NCI-H82 treated with DMSO at 0.1 percent for 48 hours (cell line): Measurements from ENCODE around the gene S1PR5.

Experiments used
- DNase-seq: peaks from one replicate; lab custom pipeline; 2025; ENCODE audit not compliant: unreplicated experiment; lab: John Stamatoyannopoulos, UW

S1PR5 gene

DNA sequence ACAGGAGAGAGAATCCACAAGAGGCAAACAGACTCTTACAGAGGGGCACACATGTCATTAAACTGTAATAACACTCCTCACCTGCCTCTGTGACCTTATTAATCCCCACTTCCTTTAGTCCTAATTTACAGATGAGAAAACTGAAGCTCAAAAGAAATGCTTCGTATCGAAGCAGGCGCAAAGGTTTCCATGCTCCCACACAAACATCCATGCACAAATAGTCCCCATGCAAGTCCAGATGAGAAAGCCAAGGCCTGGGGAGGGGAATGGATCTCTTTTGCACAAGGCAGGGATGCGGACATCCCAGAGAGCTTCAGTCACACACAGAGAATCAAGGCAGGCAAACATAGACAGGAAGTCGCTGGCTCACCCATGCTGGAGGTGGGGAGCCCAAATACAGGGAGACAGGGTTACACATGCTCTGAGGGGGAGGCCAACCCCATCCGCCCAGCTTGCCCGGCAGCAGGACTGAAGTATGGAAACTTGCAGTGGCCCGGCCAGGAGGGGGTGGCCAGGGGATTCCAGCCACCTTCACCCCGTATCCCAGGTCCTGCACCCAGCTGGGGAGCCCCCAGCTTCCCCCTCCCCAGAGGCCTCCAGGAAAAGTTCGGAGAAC, 468 bp downstream of the S1PR5 start:
- no peak for DNase-seq

DNA sequence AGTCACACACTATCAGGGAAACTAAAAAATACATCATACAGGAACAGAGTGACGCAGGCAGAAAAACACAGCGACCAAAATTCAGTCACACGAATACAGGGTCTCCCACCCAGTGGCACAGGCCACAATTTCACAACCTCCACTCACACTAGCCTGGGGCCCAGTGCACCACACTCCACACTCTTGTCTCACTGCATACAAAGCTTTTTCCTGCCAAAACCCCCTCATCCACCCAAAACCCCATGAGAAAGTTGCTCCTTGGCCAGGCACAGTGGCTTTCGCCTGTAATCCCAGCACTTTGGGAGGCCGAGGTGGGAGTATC, 1.2 kb downstream of the S1PR5 start:
- no peak for DNase-seq

DNA sequence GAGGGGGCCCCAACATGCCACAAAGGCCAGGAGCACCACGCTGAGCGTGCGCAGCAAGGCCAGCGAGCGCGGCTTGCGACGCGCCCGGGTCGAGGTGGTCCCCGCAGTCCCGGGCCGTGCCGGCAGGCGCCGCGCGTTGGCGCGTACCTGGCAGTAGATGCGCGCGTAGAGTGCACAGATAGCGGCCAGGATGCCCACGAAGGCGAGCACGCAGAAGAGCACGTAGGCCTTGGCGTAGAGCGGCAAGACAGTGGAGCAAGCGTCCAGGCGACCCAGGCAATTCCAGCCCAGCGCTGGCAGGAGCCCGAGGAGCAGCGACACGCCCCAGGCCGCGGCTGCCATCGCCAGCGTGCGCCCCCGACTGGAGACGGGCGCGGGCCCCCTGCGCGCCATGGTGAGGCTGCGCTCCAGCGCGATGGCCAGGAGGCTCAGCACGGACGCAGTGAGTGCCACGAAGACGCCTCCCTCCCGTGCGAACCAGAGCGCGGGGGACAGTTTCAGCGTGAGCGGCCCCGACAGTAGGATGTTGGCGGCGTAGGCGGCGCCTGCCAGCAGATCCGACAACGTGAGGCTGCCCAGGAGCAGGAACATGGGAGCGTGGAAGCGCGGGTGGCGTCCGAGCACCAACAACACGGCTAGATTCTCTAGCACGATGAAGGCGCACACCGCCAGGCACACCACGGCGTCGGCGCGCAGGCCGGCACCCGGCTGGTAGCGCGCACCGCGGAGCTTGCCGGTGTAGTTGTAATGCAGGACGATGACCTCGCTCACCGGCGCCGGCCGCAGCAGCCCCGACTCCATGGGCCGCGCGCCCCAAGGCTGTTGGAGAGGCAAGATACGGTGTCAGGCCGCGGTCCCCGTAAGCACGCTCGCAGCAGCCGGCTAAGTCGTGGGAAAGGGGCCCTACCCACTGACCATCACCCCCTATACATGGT, 2.8 kb downstream of the S1PR5 start:
- no peak for DNase-seq

DNA sequence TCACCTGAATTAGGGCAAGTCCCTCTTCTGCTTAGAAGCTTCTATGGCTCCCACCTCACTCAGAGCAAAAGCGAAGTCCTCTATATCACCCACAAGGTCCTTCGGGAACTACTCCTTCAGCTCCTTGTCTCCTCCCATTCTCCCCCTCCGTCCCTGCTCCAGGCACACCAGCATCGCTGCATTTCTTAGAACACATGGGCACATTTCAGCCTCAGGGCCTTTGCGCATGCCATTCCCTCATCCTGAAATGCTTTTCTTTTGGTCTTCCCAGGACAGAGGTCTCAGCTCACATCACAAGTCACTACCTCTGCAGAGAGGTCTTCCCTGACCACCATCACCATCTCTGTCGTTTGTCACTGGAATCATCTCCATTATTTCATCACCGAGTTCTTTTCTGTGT, 4.0 kb downstream of the S1PR5 start:
- no peak for DNase-seq

DNA sequence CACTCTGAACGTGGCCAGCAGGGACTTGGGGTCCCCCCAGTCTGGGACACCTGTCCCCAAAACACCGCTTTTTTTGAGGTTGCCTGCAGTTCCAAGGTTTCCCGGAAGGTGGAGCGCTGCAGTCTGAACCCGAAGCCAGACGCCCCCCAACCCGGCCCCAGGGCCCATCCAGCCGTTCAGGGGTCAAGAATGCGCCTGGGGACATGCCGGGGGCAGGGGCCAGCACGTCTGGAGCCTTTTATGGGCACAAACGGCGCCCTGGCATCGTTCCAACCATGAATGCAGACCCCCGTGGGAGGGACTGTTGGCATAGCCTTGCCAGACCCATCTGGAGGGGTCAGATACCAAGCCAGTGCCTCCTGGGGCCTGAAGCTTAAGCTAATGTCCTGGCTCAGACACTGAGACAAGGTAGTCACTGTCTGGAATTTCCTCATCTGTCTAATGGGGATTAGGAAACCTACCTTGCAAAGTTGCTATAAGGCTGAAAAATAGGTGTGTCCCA, 6.9 kb downstream of the S1PR5 start:
- no peak for DNase-seq

DNA sequence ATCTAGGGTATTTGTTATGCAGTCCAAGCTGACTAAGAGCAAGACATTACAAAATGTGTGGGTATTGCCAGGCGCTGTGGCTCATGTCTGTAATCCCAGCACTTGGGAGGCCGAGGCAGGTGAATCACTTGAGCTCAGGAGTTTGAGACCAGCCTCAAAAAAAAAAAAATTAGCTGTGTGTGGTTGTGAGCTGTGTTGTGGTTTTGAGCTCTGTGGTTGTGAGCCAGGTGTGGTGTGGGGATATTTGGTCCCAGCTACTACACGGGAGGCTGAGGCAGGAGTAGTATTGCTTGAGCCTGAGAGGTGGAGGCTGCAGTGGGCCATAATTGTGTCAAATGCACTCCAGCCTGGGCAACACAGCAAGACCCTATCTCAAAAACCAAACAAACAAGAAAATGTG, 8.5 kb downstream of the S1PR5 start:
- DNase-seq = no peak

DNA sequence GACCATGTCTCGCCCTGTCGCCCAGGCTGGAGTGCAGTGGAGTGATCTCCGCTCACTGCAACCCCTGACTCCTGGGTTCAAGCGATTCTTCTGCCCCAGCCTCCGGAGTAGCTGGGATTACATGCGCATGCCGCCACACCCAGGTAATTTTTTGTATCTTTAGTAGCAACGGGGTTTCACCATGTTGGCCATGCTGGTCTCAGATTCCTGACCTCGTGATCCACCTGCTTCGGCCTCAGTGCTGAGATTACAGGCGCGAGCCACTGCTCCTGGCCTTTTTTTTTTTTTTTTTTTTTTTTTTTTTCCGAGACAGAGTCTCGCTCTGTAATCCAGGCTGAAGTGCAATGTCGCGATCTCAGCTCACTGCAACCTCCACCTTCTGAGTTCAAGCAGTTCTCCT, 9.2 kb downstream of the S1PR5 start:
- no peak for DNase-seq

DNA sequence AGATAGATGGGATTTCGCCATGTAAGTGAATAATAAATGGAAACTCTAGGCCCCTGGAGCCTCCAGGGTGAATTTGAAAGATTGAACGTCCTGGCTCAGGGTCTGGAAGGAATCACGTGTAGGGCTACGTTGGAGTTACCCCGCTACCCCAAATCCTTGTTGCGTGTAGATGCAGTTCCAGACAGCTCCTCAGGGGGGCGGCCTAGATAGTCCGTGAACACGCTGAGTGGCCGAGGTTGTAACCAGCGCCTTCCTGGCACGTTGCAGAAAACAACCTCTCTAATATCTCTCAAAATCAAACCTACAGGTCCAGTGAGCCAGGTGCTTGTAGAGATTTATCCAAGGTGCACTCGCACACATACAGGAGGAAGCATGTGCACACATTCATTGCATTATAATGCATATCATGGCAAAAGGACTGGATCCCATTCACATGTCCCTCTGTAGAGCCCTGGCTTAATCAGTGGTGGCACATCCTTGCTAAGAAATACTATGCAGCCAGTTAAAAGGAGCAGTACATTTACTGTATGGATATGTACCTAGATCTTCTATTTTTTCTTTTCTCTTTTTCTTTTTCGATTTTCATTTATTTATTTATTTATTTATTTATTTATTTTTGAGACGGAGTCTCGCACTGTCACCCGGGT, 11.5 kb downstream of the S1PR5 start:
- DNase-seq = no peak

DNA sequence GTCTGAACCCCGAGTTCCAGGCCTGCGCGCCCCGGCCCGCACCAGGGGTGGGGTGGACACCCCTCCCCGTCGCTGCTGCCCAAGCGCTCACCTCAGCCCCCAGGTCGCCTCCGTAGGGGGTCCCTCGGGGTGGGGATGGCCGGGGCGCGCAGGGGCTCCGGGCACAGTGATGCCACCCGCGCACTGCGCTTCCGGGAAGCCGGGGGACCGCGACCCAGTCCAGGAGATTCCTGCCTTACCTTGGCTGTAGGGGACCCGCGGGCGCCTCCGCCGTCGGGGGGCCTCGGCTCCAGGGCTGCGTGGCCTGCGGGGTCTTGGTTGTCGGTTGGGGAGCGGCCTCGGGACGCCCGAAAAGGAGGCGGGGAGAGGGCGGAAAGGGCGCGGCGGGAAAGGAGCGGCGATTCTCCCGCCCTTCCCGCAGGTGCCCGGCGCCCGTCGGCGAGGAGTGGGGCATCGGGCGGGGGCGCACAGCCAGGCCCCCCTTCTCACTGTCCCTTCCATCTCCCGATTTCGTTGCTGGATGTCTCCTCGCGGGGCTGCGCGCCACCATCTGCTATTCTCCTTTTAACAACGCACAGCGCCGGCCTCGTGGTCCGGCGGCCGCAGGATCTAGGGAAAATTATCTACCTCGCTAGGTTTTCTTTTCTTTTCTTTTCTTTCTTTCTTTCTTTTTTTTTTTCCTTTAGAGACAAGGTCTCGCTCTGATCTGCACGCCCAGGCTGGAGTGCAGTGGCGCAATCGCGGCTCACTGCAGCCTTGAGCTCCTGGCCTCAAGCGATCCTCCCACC, 14.1 kb downstream of the S1PR5 start, which contains the start of gene KEAP1:
Gene KEAP1, minus strand, starts transcription at position 355 of the 788 bp plus-strand sequence. CDS start 3,323 bp downstream, outside the sequence.
- no peak for DNase-seq

DNA sequence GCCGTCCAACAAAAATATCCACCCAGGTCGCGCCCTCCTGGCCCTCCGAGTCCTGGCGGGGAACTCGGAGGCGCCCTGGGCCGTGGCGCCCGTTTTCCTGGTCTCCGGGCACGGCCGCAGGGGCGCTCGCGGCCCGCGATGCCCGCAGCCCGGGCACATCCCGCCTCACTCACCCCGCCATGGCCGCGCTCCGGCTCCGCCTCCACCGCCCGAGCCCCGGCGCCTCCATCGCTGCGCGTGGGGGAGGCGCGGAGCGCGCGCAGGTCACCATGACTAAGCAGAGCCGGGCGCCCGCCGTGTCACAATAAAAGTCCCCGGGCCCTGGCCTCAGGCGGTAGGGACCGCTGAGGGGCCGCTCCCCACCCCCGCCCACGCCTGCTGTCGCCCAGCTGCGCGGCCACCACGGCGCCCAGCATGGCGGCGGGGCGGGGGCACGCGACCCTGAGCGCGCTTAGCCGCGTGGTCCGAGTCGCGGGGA, 14.7 kb downstream of the S1PR5 start:
- peak; percentile 50 for DNase-seq

DNA sequence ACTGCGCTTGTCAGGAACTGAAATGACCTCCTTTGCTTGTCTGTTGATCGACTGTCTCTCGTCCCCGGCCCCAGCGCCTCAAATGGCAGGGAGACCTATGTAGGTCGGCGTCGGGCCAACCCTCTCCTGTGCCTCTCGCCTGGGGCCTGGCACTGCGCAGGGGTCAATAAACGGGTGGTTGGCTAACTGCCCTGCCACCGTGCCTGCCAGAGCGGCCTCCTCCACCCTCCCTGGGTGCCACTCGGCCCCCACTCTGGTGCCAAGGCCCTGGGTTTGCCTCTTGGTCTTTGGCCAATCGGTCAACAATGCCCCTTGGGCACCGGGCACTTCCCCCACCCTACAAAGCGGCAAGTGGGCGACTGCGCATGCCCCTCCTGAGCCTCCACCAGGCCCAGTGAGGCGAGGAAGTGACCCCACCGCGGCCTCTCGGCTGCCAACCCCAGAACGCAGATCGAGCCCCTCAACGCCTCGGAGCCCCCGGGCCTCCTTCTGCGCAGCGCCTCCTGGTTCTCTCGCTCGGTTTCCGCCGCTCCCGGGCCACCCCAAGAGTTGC, 15.2 kb downstream of the S1PR5 start:
- DNase-seq = no peak

DNA sequence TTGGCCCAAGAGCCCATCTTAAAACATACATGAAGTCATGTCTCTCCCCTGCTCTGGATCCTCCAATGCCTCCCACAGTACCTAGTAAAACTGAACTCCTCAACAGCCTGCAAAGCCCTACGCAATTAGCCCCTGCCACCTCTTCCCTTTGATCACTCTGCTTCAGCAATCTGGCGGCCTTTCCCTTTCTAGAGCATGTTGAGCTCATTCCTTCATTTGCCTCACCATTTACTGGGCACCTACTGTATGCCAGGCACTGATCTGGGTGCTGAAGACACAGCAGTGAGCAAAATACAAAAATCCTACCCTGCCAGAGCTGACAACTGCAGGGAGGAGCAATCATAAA, 17.0 kb downstream of the S1PR5 start:
- no peak for DNase-seq

DNA sequence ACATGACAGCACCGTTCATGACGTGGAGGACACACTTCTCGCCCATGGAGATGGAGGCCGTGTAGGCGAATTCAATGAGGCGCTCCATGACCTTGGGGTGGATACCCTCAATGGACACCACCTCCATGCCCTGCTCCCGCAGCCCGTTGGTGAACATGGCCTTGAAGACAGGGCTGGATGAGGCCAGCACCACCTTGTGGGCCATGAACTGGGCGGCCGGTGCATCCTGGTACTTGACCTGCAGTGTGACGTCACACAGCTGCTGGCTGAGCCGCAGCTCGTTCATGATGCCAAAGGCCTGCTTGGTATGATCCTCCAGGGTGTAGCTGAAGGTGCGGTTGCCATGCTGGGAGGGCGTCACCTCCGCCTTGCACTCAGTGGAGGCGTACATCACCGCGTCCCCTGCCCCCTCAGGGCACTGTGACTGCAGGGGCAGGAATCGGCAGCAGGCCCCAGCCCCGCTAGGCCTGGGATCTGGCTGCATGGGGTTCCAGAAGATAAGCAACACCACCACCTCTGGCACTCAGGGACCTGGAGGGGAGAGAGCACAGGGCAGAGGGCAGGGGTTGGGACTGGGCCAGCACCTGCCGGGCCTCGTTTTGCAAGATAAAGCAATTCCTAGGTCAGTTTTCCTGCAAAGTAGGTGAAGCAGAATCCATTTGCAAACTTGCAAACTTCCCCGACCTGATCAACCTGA, 17.5 kb downstream of the S1PR5 start:
- DNase-seq = no peak

DNA sequence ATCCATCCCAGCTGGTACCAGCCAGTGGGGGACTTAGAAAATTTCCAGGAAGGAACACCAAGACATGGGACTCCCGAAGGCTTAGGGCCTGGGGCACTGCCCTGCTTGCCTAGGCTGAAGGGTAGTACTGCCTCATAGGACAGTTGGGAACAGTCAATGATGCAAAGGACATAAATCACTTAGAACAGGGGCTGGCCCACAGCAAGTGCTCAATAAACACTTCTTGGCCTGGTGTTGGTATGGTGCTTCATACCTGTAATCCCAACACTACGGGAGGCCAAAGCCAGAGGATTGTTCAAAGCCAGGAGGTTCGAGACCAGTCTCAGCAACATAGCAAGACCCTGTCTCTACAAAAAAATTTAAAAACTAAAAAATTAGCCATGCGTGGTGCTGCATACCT, 19.9 kb downstream of the S1PR5 start:
- DNase-seq = no peak

DNA sequence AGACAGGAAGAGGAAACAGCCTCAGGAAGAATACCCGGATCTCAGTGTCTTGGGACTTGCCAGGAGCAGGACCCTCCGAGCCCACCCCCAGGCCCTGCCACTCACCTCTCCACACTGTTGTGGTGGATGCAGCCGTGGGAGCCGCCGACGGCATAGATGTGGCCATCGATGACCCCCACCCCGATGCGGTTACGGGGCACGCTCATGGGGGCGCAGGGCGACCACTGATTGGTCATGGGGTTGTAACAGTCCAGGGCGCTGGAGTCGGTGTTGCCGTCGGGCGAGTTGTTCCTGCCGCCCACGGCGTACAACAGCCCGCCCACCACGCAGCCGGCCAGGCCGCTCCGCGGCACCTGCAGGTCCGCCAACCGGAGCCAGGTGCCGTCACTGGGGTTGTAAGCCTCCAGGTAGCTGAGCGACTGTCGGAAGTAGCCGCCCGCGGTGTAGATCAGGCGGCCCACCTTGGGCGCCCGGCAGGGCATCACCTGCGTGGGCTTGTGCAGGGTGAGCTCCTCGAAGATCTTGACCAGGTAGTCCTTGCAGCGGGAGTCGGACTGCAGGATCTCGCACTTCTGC, 25.7 kb downstream of the S1PR5 start:
- no peak for DNase-seq

DNA sequence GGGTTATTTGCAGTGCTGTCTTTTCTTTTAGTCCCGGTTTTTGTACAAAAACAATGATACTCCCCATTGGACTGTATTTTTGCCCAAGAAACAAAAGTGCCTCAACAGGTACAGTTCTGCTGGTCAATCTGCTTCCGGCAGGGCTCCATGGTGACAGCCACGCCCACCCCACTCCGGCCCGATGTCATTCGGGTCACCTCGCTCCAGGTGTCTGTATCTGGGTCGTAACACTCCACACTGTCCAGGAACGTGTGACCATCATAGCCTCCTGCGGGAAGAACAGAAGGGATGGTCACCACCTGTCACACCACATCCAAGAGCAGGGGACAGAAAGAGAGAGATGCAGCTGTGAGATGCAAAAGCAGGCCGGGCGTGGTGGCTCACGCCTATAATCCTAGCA, 30.7 kb downstream of the S1PR5 start:
- no peak for DNase-seq

DNA sequence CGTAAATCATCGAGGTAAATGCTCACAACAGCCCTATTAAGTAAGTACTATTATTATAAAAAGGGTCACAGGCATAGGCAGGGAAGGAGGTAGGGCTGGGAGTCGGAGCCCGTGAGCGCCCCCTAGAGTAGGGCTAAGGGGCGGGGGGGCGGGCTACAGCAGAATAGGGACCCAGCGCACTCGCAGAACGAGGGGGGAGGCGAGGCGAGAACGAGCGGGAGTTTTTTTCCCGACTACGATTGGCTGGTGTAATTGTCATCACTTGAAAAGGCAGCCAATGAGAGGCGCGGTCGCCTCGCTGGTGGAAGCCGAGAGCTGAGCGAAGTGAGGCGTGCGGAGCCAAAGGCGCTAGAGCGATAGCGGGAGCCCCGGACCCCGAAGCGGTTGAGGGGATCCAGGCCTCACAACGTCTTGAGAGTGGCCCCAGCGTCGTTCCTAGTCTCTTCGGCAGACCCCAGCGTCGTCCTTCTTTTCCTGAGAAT, 38.3 kb downstream of the S1PR5 start:
- peak; percentile 85 for DNase-seq

DNA sequence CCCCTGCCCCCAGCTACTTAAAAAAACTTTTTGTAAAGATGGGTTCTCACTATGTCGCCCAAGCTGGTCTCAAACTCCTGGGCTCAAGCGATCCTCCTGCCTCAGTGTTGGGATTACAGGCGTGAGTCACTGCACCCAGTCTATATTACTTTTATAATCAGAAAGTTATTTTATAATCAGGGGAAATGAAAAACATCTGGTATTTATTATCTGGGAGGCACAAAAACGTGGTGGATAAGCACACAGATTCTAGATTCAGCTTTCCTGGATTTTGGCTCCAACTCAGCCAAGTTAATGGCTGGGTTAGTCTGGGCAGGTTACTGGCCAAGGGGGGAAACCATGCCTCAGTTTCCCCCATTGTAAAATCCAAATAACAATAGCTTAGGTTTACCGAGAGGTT, 38.8 kb downstream of the S1PR5 start:
- DNase-seq = no peak

DNA sequence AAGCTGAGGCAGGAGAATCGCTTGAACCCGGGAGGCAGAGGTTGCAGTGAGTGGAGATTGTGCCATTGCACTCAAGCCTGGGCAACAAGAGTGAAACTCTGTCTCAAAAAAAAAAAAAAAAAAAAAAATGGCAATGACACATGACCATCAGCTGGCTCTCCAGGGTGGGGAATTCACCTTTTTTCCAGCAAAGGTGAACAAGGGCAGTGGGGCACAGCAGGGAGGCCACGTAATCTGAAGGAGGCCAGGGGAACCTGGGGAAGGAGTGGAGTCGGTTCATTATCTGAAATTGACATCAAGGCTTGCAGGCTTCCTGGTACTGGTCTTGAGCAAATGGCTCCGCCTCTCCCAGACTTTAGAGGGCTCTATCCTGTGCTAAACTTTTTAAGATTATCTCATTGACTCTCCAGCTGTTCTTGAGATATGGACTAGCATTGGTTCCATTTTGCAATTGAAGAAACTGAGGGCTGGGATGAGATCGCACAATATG, 42.2 kb downstream of the S1PR5 start:
- DNase-seq = no peak

DNA sequence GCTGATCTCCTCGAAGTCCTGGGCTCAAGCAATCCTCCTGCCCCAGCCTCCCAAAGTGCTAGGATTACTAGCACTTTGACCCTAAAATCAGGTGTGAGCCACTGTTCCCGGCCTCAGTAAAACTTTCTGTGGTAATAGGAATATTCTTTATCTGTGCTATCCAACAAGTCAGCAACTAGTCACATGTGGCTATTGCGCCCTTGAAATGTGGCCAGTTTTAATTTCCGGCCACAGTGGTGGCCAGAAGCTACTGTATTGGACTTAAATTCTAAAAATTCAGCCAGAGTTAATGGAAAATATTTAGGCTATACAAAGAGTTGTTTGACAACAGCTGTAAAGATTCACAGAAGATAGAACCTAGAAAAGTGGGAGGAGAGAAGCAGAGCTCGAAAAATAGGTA, 44.1 kb downstream of the S1PR5 start:
- no peak for DNase-seq
